HFF-Myc (cell line): ENCODE data around the gene PKD1L1.
A peak's percentile ranks its signal among the peaks of the same experiment; 100 is the strongest.

Experiments
- DNase-seq: peaks from one replicate; pipeline ENCODE4 v3.0.0-alpha.2; 2011; ENCODE audit warnings: low read depth; ENCODE audit errors: extremely low read depth
- H3K4me3 ChIP-seq: replicated peaks from 2 replicates; pipeline ENCODE4 v1.5.1; 2011; ENCODE audit warnings: low read depth, mild to moderate bottlenecking, control low read depth, low read length
- CTCF ChIP-seq: IDR thresholded peaks from 2 replicates; pipeline ENCODE4 v1.5.1; 2012; ENCODE audit warnings: mild to moderate bottlenecking, low read depth, low read length, control low read depth; ENCODE audit errors: missing control alignments

The PKD1L1 gene

GRCh38 chr7:47867286-47867685 is 81.0 kb downstream of the PKD1L1 start:
- TF ChIP-seq CTCF: no peak
- no peak for DNase-seq
- no peak overlapping the region for H3K4me3 ChIP-seq

GRCh38 chr7:47866120-47866519 is 82.1 kb downstream of the PKD1L1 start:
- no peak for TF ChIP-seq CTCF
- no peak overlapping the region for H3K4me3 ChIP-seq
- DNase-seq: no peak

GRCh38 chr7:47852330-47853245 is 95.7 kb downstream of the PKD1L1 start:
- no peak for DNase-seq
- peak; percentile 46 for TF ChIP-seq CTCF
- H3K4me3 ChIP-seq: no peak overlapping the region

- H3K4me3 ChIP-seq: no peak overlapping the region
- no peak for TF ChIP-seq CTCF
- DNase-seq: no peak
Observed at GRCh38 chr7:47847207-47847606, 101.1 kb downstream of the PKD1L1 start.

GRCh38 chr7:47846138-47846836 is 102.0 kb downstream of the PKD1L1 start:
- H3K4me3 ChIP-seq: no peak overlapping the region
- no peak for DNase-seq
- TF ChIP-seq CTCF: no peak

- no peak for DNase-seq
- TF ChIP-seq CTCF: no peak
- H3K4me3 ChIP-seq: no peak overlapping the region
Observed at GRCh38 chr7:47844311-47844710, 104.0 kb downstream of the PKD1L1 start.
